Retinal pigment epithelial cell (primary cell): ENCODE results near the gene CDKN1A.

Source experiments
- DNase-seq: peaks from one replicate; pipeline ENCODE4 v3.0.0-alpha.2; 2010; ENCODE audit warnings: low read depth
- H3K4me3 ChIP-seq: 2 replicates; pipeline ENCODE4 v1.5.1; 2011; ENCODE audit warnings: mild to moderate bottlenecking, low read length, control low read depth, moderate library complexity
- TF ChIP-seq, protein P1 (sequence below): conservative IDR thresholded peaks from 2 replicates; pipeline ENCODE4 v1.5.1; 2011; ENCODE audit warnings: low read depth, low read length, control low read depth, inconsistent platforms

The CDKN1A gene

DNA sequence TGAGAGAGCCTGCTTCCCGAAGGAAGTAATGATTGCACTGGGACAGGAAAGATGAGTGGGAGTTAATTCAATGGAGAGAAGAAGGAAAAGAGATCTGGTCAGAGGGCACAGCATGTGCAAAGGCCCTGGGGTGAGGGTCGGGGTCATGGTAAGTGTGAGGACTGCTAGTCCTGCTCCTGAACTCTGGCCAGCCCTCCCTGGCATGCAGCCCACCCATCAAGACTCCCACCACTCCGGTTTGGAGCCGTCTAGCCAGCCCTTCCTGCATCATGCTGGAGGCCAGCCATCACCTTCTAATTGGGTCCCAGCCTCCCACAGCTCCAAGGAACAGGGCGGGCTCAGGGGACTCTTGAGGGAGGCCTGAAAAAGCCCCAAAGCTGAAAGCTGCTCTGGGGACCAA is 42.2 kb upstream of the CDKN1A start:
- TF ChIP-seq, protein P1, sequence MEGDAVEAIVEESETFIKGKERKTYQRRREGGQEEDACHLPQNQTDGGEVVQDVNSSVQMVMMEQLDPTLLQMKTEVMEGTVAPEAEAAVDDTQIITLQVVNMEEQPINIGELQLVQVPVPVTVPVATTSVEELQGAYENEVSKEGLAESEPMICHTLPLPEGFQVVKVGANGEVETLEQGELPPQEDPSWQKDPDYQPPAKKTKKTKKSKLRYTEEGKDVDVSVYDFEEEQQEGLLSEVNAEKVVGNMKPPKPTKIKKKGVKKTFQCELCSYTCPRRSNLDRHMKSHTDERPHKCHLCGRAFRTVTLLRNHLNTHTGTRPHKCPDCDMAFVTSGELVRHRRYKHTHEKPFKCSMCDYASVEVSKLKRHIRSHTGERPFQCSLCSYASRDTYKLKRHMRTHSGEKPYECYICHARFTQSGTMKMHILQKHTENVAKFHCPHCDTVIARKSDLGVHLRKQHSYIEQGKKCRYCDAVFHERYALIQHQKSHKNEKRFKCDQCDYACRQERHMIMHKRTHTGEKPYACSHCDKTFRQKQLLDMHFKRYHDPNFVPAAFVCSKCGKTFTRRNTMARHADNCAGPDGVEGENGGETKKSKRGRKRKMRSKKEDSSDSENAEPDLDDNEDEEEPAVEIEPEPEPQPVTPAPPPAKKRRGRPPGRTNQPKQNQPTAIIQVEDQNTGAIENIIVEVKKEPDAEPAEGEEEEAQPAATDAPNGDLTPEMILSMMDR, result no peak
- DNase-seq, result no peak
- no peak overlapping the region for H3K4me3 ChIP-seq

DNA sequence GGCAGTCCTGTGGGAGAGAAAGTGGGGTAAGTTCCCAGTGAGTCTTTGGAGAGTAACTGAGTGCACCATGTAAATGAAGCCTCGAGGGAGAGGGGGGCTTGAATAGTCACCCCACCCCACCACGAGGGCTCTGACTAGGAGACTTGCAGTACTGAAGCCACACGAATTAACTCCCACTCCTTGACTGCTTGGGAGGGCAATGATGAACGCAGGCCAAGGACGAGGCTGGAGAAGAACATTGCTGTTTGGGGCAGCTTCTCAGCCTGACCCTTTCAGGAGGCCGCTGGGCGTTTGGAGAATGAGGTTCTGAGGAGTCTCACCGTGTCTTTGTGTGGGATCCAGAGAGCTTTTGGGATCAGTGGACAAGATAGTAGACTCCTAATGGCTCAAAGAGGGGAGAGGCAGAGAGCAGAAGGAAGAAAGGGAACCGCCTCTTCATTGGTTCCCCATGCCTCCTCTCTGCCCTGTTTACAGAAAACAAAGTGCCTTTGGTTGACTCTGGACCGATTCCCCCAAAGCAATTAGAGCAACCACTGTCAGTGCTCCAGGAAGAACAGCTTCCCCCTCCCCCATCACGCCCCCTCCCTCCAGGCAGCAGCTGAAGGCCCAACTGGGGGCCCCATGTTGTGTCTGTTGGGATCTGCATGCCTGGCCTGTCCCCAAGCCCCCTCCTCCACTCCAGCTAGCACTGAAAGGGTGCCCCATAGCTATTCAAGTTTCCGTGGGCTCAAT is 41.7 kb upstream of the CDKN1A start:
- TF ChIP-seq, protein P1, result no peak
- no peak for DNase-seq
- no peak overlapping the region for H3K4me3 ChIP-seq

DNA sequence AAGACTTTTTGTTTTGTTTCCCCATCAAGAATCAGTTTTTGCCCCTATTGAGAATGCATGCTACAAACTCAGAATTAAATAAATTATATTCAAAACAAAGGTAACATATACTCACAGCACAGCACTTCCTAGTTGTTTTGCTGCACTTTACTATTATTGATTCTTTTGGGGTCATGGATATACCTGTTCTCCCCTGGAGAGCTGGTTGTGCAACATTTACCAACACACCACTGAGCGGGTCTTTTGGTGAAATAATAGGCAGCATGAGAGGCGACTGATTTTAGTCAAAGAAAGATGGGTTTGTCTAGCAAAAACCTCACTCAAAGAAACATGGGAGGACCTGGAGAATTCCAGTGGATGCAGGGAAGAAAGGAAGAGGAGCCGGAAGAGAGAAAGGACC is 39.9 kb upstream of the CDKN1A start:
- TF ChIP-seq, protein P1, result no peak
- no peak for DNase-seq

DNA sequence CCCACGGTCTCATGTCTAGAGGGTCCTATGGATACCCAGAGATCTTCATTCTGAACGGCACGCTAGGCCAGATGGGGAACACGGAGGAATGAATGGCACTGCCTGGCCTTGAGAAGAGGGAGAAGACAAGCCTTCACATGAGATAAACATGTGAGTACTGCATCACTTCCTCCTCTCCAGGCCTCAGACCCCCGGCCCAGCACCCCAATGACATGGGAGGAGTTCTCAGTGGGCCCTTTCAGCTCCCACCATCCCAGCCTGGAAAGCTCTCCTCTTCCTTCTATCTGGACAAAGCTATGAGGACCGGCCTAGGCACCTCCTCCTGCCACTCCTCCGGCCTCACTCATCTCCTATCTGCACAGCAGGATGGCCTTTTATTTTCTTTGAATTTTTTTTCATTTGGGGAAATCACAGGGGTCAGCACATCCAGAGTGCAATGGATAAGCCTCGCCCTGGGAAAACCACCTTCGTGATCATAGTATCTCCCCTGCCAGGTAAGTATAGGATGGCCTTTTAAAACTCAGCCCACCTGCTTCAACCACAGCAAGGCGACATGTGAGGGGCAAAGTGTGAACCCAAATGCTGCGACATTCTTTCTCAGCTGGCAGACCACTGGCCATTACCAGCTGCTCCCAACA is 39.2 kb upstream of the CDKN1A start:
- H3K4me3 ChIP-seq, result no peak overlapping the region
- no peak for DNase-seq
- TF ChIP-seq, protein P1, result no peak

More for the DNA sequence above, 39.9 kb upstream of the CDKN1A start:
- H3K4me3 ChIP-seq, result no peak overlapping the region

DNA sequence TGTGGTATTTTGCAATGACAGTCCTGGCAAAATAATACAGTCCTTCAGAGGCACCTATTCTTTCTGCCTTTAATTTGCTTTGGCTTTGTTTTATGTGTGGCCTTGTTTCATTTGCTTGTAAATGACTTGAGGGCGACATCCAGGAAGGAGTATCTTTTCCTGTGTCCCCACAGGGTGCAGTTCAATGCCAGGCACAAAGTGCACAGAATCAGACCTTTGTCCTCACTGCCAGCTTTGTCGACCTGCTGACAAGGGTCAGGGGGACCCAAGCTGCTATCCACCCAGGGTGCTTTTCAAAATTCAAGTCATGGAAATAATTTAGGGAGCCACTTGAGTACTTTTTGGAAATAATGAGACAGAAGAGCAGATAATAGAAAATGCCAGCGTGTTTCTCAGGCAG is 37.0 kb upstream of the CDKN1A start:
- H3K4me3 ChIP-seq, result no peak overlapping the region
- no peak for DNase-seq
- TF ChIP-seq, protein P1, result no peak

DNA sequence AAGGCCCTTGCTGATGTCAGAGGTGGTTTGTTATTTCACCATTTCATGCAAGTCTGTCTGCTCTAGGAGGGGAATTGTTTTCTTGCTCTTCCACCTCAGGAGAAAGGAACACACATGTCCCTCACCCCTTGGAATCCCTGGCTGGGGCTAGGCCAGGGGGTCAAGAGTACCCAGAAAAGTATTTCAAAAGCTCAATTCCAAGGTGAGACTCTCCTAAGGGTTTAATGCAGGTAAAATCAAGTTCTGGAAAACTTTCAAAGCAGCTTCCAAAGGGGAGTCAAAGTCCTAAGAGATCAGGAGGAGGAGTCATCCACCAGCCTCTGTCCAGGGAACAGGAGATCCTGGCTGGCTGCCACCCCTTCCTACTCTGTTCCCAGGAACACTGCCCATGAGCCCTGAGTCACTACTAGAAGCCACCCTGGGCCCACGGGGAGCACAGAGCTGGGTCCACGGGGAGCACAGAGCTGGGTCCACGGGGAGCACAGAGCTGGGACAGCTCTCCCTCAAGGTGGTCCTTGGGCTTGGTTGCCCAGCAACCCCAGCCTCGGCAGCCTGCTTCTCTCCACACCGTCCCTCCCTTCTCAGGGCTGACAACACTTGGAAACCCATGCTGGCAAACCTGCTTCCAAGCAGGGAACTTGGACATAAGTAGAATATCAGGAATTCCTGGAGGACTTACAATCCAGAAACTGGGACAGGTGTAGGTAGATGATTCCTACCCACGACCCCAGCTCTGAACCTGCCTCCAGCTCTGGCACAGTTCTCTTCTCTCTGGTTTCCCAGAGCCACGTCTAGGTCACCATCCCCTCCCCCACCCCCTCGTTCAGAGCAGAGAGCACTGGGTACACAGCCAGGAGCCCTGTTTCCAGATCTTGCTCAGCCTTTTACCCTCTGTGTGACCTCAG is 35.3 kb upstream of the CDKN1A start:
- no peak for DNase-seq
- TF ChIP-seq, protein P1, result no peak
- no peak overlapping the region for H3K4me3 ChIP-seq
